Heart right ventricle (tissue), 16 donors: ENCODE results near the gene AIPL1. TPM values are rescaled to one million over a fixed set of nuclear protein-coding genes. Genes with fewer than 3 reads are reported as not detected.
A peak's percentile ranks its signal among the peaks of the same experiment; 100 is the strongest.

Source experiments
- ATAC-seq, 8 donors: fragments of 200-7000 bp; cut with Tn5 transposase; one replicate each; pipeline ENCODE4 v1.9.1; 2020; ENCODE audit warnings: mild to moderate bottlenecking in 8 of 8, moderate library complexity in 8 of 8, moderate number of reproducible peaks in 1 of 8
- DNase-seq, 2 donors: peaks; one replicate each; pipeline ENCODE4 v3.0.0-alpha.2; 2020
- H3K27ac ChIP-seq, 10 donors: fragments of 200-600 bp; sonication (generic) in 2 of 10; one replicate each; pipeline versions ENCODE4 v1.5.0 to v1.8.0; 2020 to 2022; ENCODE audit warnings: mild to moderate bottlenecking in 3 of 10
- H3K27me3 ChIP-seq, 7 donors: fragments of 200-600 bp; one replicate each; pipeline ENCODE4 v1.8.0; 2021 to 2022; ENCODE audit warnings: mild to moderate bottlenecking in 2 of 7
- H3K36me3 ChIP-seq, 9 donors: fragments of 200-600 bp; sonication (generic) in 1 of 9; one replicate each; pipeline versions ENCODE4 v1.5.0 to v1.8.0; 2020 to 2022; ENCODE audit warnings: mild to moderate bottlenecking in 2 of 9
- H3K4me1 ChIP-seq, 9 donors: fragments of 200-600 bp; sonication (generic) in 1 of 9; one replicate each; pipeline versions ENCODE4 v1.5.0 to v1.8.0; 2020 to 2022; ENCODE audit warnings: mild to moderate bottlenecking in 4 of 9
- H3K4me3 ChIP-seq, 10 donors: fragments of 200-600 bp; sonication (generic) in 2 of 10; one replicate each; pipeline versions ENCODE4 v1.5.0 to v1.8.0; 2020 to 2022; ENCODE audit warnings: mild to moderate bottlenecking in 7 of 10, moderate library complexity in 2 of 10
- H3K9me3 ChIP-seq, 11 donors: fragments of 200-600 bp in 10 of 11; sonication (generic) in 2 of 11; one replicate each; pipeline versions ENCODE4 v1.5.0 to v1.8.0; 2013 to 2022; ENCODE audit warnings: mild to moderate bottlenecking in 2 of 11, control low read depth in 1 of 11, moderate library complexity in 1 of 11
- CTCF ChIP-seq, 9 donors: fragments of 200-600 bp; sonication (generic) in 2 of 9; IDR thresholded peaks; one replicate each; pipeline versions ENCODE4 v1.5.0 to v1.8.0; 2021 to 2022; ENCODE audit warnings: antibody characterized with exemption in 9 of 9, mild to moderate bottlenecking in 5 of 9, moderate library complexity in 1 of 9
- WGBS, 2 donors: extraction: QIAGEN DNeasy Blood & Tissue Kit; methylation state at CpG; one replicate each; pipeline ENCODE4 v1.1.7; 2013; ENCODE audit warnings: inconsistent platforms in 1 of 2; 5-methylcytosine and 5-hydroxymethylcytosine counted together
- intact Hi-C, 10 donors: fragments of 100-400 bp; cut with DNase I; formaldehyde crosslinking; loops; one replicate each; pipeline versions ENCODE4 v1.11.1 to v1.14.2; 2022
- polyA plus RNA-seq, 2 donors: library from polyadenylated mRNA; stranded (reverse); fragments of 200-250 nt; gene quantifications; one replicate each; pipeline ENCODE4 v1.2.3, GENCODE V29; 2013
- total RNA-seq, 10 donors: library from RNA; stranded (reverse); fragmentation: NEBNext Ultra II Directional in 3 of 10; extraction: Animal tissue kit (Norgen Biotek cat#: 25700) in 3 of 10; gene quantifications; one replicate each; pipeline versions ENCODE4 v1.2.1 to v1.2.4, GENCODE V29; 2021 to 2023
- donor health status: Arrhythmogenic right ventricular cardiomyopathy.
- donor health status: ischemic (EF 13 %, LVEDD 7.1; RV severe dilation, severe dysfunction).
- donor health status: healthy with polysubstance abuse.
- donor health status: DM: no; HTN: yes; CAD: no.
- donor health status: DM: no; HTN: no; CAD: no.
- donor health status: ischemic (EF 25% LVEDD 6.9; RV normal size, moderate dysfunction).
- donor health status: ischemic (EF 25% LVEDD 5.7; RV mildly dilated, moderate dysfunction).
- donor health status: healthy.
- donor health status: DM: yes; HTN: yes; CAD: no.
- donor health status: Ischemic cardiomyopathy.
- donor health status: ischemic (EF 35%, LVEDD 5.7; RV mildly dilated, moderate dysfunction).
- donor health status: nonischemic (EF 11% LVEDD 7.7; RV severe dilation, severe dysfunction).
- donor health status: DM: yes; HTN: yes; CAD: no.
- donor health status: PGD.
- donor health status: ischemic (EF 29% LVEDD 5.4; RV normal size, mild dysfunction).
- donor health status: nonischemic (EF 23%, LVEDD 6.1; RV moderate dilation, normal function).

The AIPL1 gene
- total and polyA plus RNA-seq, 12 donors, result 0.01 TPM; not detected in 11

GRCh38 chr17:6437956-6438355, 3.0 kb upstream of the AIPL1 start:
- H3K9me3 ChIP-seq, result no peaks in the 10 kb centered on the region
- TF ChIP-seq CTCF (IDR thresholded peaks at IDR 0.05), result no peak
- ATAC-seq, result no peak
- H3K4me3 ChIP-seq, result no peak overlapping the region
- WGBS, 2 donors, result 50 to 61% methylated on average over 3 of the region's 3 CpGs
- DNase-seq, result no peak
- intact Hi-C loops, result loop anchor here in 3 of 10 donors (5.0 to 10.0 kb wide), 2 partner anchors 851 to 1193 kb away; no protein-coding TSS in a partner anchor
- no peaks in the 10 kb centered on the region for H3K36me3 ChIP-seq
- no peak overlapping the region for H3K27ac ChIP-seq
- peaks cover 0 to 60% (median 41%) of the 10 kb centered on the region in 7 donors for H3K27me3 ChIP-seq
- H3K4me1 ChIP-seq, result peaks cover 0 to under 1% (median 0%) of the 10 kb centered on the region in 9 donors

- DNase-seq (no peak), ATAC-seq (no peak)
- intact Hi-C loops, result loop anchor here in 3 of 10 donors (5.0 to 10.0 kb wide), 2 partner anchors 850 to 1193 kb away; no protein-coding TSS in a partner anchor
- peaks cover 0 to 60% (median 41%) of the 10 kb centered on the region in 7 donors for H3K27me3 ChIP-seq
- no peaks in the 10 kb centered on the region for H3K9me3 ChIP-seq
- no peak overlapping the region for H3K27ac ChIP-seq
- TF ChIP-seq CTCF (IDR thresholded peaks at IDR 0.05), result no peak
- no peaks in the 10 kb centered on the region for H3K36me3 ChIP-seq
- 19 to 23% methylated on average over 4 of the region's 4 CpGs for WGBS, 2 donors
- H3K4me1 ChIP-seq, result no peaks in the 10 kb centered on the region
- H3K4me3 ChIP-seq, result no peak overlapping the region
These were observed 2.5 kb upstream of the AIPL1 start for GRCh38 chr17:6437466-6437865.

DNA sequence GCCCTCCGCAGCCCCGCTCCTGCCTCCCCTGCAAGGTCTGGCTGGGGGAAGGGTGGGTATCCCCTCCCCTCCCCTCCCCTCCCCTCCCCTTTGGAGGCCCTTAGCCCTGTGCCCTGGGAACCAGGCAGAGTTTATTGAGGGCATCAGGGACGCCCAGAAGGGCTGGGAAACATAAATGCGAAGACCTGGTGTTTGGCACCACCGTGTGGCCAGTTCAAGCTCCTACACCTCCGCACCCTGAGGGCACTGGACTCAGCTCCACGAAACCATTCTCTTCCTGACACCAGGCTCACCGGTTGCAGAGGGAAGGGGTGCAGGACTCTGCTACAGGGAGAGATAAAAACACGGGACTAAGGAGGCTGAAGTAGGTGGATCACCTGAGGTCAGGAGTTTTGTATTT, 1.0 kb upstream of the AIPL1 start:
- H3K4me3 ChIP-seq, result no peak overlapping the region
- no peak overlapping the region for H3K27ac ChIP-seq
- H3K9me3 ChIP-seq, result peaks cover 0 to 6% (median 0%) of the 10 kb centered on the region in 11 donors
- 15 to 21% methylated on average over 9 of the region's 9 CpGs for WGBS, 2 donors
- H3K27me3 ChIP-seq, result peaks cover 0 to 59% (median 38%) of the 10 kb centered on the region in 7 donors
- ATAC-seq (peak; percentile 73 to 92 (median 90)), DNase-seq (peak; percentile 37 to 41)
- no peaks in the 10 kb centered on the region for H3K4me1 ChIP-seq
- no peaks in the 10 kb centered on the region for H3K36me3 ChIP-seq
- intact Hi-C loops, result loop anchor here in 3 of 10 donors (5.0 to 10.0 kb wide), 2 partner anchors 849 to 1191 kb away; no protein-coding TSS in a partner anchor
- peak; percentile 58 to 84 (median 79) for TF ChIP-seq CTCF (IDR thresholded peaks at IDR 0.05)

DNA sequence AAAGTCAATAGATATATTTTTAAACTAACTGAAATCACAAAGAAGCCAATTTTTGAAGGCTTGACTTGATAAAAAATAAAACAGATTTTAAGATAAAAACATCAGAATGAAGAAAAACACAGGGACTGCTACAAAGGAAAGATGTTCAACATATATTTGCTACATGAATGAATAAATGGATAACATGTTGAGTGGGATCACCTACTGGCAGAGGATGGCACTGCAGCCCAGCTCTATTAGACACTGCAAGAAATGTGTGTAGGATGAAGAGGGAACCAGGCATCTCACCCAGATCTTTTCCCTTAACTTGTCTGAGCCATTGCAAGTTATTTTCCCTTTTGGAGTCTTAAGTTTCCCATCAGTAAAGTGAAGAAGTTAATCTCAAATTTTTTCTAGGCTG, 4.2 kb downstream of the AIPL1 start:
- no peak overlapping the region for H3K27ac ChIP-seq
- H3K36me3 ChIP-seq, result no peaks in the 10 kb centered on the region
- intact Hi-C loops, result loop anchor here in 1 of 10 donors (10.0 kb wide), 1 partner anchor 1186 kb away; no protein-coding TSS in a partner anchor
- H3K27me3 ChIP-seq, result peaks cover 0 to 26% (median 0%) of the 10 kb centered on the region in 7 donors
- H3K4me1 ChIP-seq, result peaks cover 0 to 10% (median 0%) of the 10 kb centered on the region in 9 donors
- ATAC-seq (no peak), DNase-seq (no peak)
- no peak overlapping the region for H3K4me3 ChIP-seq
- peaks cover 0 to 11% (median 0%) of the 10 kb centered on the region in 11 donors for H3K9me3 ChIP-seq
- peak in 5 of 9 donors; percentile 8 to 17 (median 13) for TF ChIP-seq CTCF (IDR thresholded peaks at IDR 0.05)
